Lower leg skin (tissue), 3 donors: Measurements from ENCODE around the gene IKBKE.

ENCODE experiments used
- CTCF ChIP-seq, 3 donors: fragments of 450-650 bp; IDR thresholded peaks; one replicate each; pipeline ENCODE4 v1.5.1; 2016; ENCODE audit warnings: antibody characterized with exemption in 3 of 3, mild to moderate bottlenecking in 3 of 3, moderate library complexity in 2 of 3
- POLR2A ChIP-seq, 2 donors: fragments of 450-650 bp; IDR thresholded peaks; one replicate each; pipeline ENCODE4 v1.6.1; 2016 to 2017; ENCODE audit warnings: antibody characterized with exemption in 2 of 2, mild to moderate bottlenecking in 1 of 2, moderate library complexity in 1 of 2

GRCh38 chr1:206535853-206536188, 65.5 kb downstream of the IKBKE start:
- TF ChIP-seq POLR2A (IDR thresholded peaks at IDR 0.05) (no peak), CTCF (IDR thresholded peaks at IDR 0.05) (no peak)
